Measurements from ENCODE around the gene FOXP1. TPM values are rescaled to one million over a fixed set of nuclear protein-coding genes. Genes with fewer than 3 reads are reported as not detected.

Gene FOXP1
- total RNA-seq, 1 donor from 2014 or later: 31.1 TPM

- no peaks in the 10 kb centered on the region for H3K27me3 Mint-ChIP-seq (ENCODE audit: unreplicated experiment)
- DNase-seq: no peak
- H3K4me1 Mint-ChIP-seq (ENCODE audit: low read depth, unreplicated experiment): peaks cover 12% of the 10 kb centered on the region
- H3K27ac Mint-ChIP-seq (ENCODE audit: unreplicated experiment): no peak overlapping the region
- TF ChIP-seq, protein P1, sequence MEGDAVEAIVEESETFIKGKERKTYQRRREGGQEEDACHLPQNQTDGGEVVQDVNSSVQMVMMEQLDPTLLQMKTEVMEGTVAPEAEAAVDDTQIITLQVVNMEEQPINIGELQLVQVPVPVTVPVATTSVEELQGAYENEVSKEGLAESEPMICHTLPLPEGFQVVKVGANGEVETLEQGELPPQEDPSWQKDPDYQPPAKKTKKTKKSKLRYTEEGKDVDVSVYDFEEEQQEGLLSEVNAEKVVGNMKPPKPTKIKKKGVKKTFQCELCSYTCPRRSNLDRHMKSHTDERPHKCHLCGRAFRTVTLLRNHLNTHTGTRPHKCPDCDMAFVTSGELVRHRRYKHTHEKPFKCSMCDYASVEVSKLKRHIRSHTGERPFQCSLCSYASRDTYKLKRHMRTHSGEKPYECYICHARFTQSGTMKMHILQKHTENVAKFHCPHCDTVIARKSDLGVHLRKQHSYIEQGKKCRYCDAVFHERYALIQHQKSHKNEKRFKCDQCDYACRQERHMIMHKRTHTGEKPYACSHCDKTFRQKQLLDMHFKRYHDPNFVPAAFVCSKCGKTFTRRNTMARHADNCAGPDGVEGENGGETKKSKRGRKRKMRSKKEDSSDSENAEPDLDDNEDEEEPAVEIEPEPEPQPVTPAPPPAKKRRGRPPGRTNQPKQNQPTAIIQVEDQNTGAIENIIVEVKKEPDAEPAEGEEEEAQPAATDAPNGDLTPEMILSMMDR (IDR thresholded peaks at IDR 0.05; ENCODE audit: partially characterized antibody, unreplicated experiment): no peak
- no peaks in the 10 kb centered on the region for H3K9me3 Mint-ChIP-seq (ENCODE audit: unreplicated experiment)
- no peaks in the 10 kb centered on the region for H3K36me3 Mint-ChIP-seq (ENCODE audit: unreplicated experiment)
- H3K4me3 Mint-ChIP-seq (ENCODE audit: unreplicated experiment): no peak overlapping the region
Measured at GRCh38 chr3:71136276-71136675, 447.3 kb downstream of the FOXP1 start.

DNA sequence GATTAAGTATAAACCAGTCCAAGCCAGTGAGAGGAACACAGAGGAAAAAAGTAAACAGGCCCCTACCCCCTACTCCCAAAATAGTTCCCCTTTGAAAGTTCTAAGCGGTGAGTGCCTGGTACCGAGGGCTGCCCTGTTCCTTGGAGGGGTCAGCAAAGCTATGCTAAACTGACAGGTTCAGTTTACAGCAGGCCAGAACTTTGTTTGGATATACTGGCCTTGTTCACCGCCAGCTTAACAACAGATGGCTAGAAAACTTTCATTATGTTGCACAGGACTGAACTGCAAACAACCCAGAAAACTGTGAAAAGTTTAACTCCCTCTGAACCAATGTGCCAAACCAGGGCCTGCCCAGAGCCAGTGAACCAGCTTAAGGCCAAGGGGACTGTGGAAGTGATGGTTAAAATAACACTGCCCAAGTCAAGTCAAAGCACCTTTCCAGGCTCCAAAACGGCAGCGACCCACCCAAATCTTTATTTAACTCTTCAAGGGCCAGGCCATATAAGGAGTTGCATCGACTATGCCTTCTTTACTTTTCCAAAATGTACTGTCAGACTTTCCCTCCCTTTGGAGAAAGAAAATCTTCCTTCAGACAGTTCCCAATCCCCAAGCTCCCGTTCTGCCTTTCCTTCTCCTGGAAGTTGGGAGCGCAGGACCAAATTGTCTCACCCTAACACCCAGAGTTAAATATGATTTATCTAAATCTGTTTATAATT lies 448.0 kb downstream of the FOXP1 start:
- no peak overlapping the region for H3K4me3 Mint-ChIP-seq (ENCODE audit: unreplicated experiment)
- H3K9me3 Mint-ChIP-seq (ENCODE audit: unreplicated experiment): no peaks in the 10 kb centered on the region
- peaks cover 17% of the 10 kb centered on the region for H3K4me1 Mint-ChIP-seq (ENCODE audit: low read depth, unreplicated experiment)
- no peak overlapping the region for H3K27ac Mint-ChIP-seq (ENCODE audit: unreplicated experiment)
- no peak for DNase-seq
- no peaks in the 10 kb centered on the region for H3K36me3 Mint-ChIP-seq (ENCODE audit: unreplicated experiment)
- TF ChIP-seq, protein P1 (IDR thresholded peaks at IDR 0.05; ENCODE audit: partially characterized antibody, unreplicated experiment): no peak
- no peaks in the 10 kb centered on the region for H3K27me3 Mint-ChIP-seq (ENCODE audit: unreplicated experiment)

- Mint-ChIP-seq H3K27ac (ENCODE audit: unreplicated experiment) (no peak overlapping the region), H3K27me3 (ENCODE audit: unreplicated experiment) (no peaks in the 10 kb centered on the region)
Measured at GRCh38 chr3:71134521-71134920, 449.0 kb downstream of the FOXP1 start.

DNA sequence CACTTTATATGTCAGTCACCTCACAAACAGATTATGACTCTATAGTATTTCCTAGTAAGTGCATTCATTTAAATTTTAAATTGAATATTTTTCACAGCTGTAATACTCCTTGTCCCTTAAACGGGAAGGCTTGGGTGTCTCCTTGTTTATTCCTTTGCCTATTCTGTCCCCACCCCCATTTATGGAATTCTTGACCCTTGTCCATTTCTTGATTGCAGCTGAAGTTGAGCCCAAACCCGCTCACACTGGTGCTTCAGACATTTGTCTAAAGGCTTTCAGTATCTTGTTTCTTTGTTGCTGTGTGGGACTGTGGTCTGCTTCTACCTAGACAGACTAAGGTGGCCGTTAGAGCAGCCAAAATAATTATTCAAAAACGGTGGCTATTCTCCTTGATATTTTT lies 449.7 kb downstream of the FOXP1 start:
- Mint-ChIP-seq H3K4me3 (ENCODE audit: unreplicated experiment) (no peak overlapping the region), H3K4me1 (ENCODE audit: low read depth, unreplicated experiment) (peaks cover 27% of the 10 kb centered on the region), H3K27me3 (ENCODE audit: unreplicated experiment) (no peaks in the 10 kb centered on the region), H3K36me3 (ENCODE audit: unreplicated experiment) (no peaks in the 10 kb centered on the region), H3K9me3 (ENCODE audit: unreplicated experiment) (no peaks in the 10 kb centered on the region), H3K27ac (ENCODE audit: unreplicated experiment) (no peak overlapping the region)
- TF ChIP-seq, protein P1 (IDR thresholded peaks at IDR 0.05; ENCODE audit: partially characterized antibody, unreplicated experiment): no peak
- DNase-seq: no peak

More at GRCh38 chr3:71134521-71134920, 449.0 kb downstream of the FOXP1 start:
- TF ChIP-seq, protein P1 (IDR thresholded peaks at IDR 0.05; ENCODE audit: partially characterized antibody, unreplicated experiment): no peak
- H3K9me3 Mint-ChIP-seq (ENCODE audit: unreplicated experiment): no peaks in the 10 kb centered on the region
- no peaks in the 10 kb centered on the region for H3K36me3 Mint-ChIP-seq (ENCODE audit: unreplicated experiment)
- peaks cover 24% of the 10 kb centered on the region for H3K4me1 Mint-ChIP-seq (ENCODE audit: low read depth, unreplicated experiment)
- no peak for DNase-seq
- H3K4me3 Mint-ChIP-seq (ENCODE audit: unreplicated experiment): no peak overlapping the region

DNA sequence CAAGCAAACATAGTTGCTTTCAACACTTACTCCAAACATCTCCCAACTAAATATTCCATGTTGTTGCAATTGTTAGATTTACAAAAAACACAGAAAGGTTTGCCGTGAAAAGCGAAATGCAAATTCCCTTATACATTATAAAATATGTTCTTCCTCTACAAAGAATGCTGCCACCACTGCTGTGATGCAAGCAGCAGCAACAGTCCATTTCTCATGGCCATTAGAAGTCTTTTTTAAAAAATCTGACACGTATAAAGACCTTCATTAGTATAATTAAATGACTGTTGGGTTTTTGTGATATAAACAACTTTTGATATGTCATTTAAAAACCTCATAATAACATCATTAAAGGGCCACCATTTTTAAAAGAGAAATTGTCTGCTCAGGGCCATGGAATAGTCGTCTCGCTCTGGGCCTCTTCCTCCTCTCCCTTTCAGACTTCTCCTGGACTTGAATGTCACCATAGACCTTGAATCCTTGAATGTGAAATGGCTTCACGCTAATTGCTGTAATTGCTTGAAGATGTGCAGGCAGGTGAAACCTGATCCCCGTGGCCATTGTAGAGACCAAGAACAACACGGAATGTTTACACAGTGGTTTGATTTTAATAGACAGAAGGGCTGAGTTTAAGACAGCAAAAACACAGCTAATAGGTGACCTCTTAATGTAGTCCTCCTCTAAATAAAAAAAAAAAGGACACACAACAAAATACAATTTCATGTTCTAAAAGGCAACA lies 450.4 kb downstream of the FOXP1 start:
- TF ChIP-seq, protein P1 (IDR thresholded peaks at IDR 0.05; ENCODE audit: partially characterized antibody, unreplicated experiment): no peak
- peaks cover 27% of the 10 kb centered on the region for H3K4me1 Mint-ChIP-seq (ENCODE audit: low read depth, unreplicated experiment)
- no peaks in the 10 kb centered on the region for H3K9me3 Mint-ChIP-seq (ENCODE audit: unreplicated experiment)
- H3K27ac Mint-ChIP-seq (ENCODE audit: unreplicated experiment): no peak overlapping the region
- no peak overlapping the region for H3K4me3 Mint-ChIP-seq (ENCODE audit: unreplicated experiment)
- no peaks in the 10 kb centered on the region for H3K27me3 Mint-ChIP-seq (ENCODE audit: unreplicated experiment)
- no peaks in the 10 kb centered on the region for H3K36me3 Mint-ChIP-seq (ENCODE audit: unreplicated experiment)
- no peak for DNase-seq

Measured in glutamatergic neuron (in vitro differentiated cells).